Glutamatergic neuron (in vitro differentiated cells): ENCODE results near the gene SGTB. TPM values are rescaled to one million over a fixed set of nuclear protein-coding genes. Genes with fewer than 3 reads are reported as not detected.
A peak's percentile ranks its signal among the peaks of the same experiment; 100 is the strongest.

Experiments used
- DNase-seq: peaks from one replicate; pipeline ENCODE4 v3.0.0; 2022
- H3K27ac Mint-ChIP-seq: one replicate; pipeline ENCODE4 v1.8.0; 2020; ENCODE audit warnings: mild to moderate bottlenecking, mixed read lengths, inconsistent platforms; ENCODE audit not compliant: unreplicated experiment
- H3K27me3 Mint-ChIP-seq: one replicate; pipeline ENCODE4 v1.8.0; 2020; ENCODE audit warnings: mild to moderate bottlenecking, moderate library complexity, mixed read lengths, inconsistent platforms; ENCODE audit not compliant: unreplicated experiment
- H3K36me3 Mint-ChIP-seq: one replicate; pipeline ENCODE4 v1.8.0; 2020; ENCODE audit warnings: mild to moderate bottlenecking, mixed read lengths, inconsistent platforms; ENCODE audit not compliant: unreplicated experiment
- H3K4me1 Mint-ChIP-seq: one replicate; pipeline ENCODE4 v1.8.0; 2020; ENCODE audit warnings: mild to moderate bottlenecking, low read depth, mixed read lengths, inconsistent platforms; ENCODE audit not compliant: unreplicated experiment
- H3K4me3 Mint-ChIP-seq: one replicate; pipeline ENCODE4 v1.8.0; 2020; ENCODE audit warnings: mild to moderate bottlenecking, mixed read lengths, inconsistent platforms; ENCODE audit not compliant: unreplicated experiment
- H3K9me3 Mint-ChIP-seq: one replicate; pipeline ENCODE4 v1.8.0; 2020; ENCODE audit warnings: mild to moderate bottlenecking, moderate library complexity, mixed read lengths, inconsistent platforms; ENCODE audit not compliant: unreplicated experiment
- total RNA-seq: library from RNA; stranded (reverse); fragmentation: NEBNext Ultra II Directional; extraction: Animal tissue kit (Norgen Biotek cat#: 25700); gene quantifications from one replicate; pipeline ENCODE4 v1.2.1, GENCODE V29; 2021; ENCODE audit not compliant: unreplicated experiment
- TF ChIP-seq, protein P1 (sequence below): fragments of 200-600 bp; sonication (generic); IDR thresholded peaks from one replicate; pipeline ENCODE4 v1.5.0; 2021; ENCODE audit not compliant: partially characterized antibody, unreplicated experiment

SGTB gene
- total RNA-seq, 1 donor from 2014 or later: 33.2 TPM

DNA sequence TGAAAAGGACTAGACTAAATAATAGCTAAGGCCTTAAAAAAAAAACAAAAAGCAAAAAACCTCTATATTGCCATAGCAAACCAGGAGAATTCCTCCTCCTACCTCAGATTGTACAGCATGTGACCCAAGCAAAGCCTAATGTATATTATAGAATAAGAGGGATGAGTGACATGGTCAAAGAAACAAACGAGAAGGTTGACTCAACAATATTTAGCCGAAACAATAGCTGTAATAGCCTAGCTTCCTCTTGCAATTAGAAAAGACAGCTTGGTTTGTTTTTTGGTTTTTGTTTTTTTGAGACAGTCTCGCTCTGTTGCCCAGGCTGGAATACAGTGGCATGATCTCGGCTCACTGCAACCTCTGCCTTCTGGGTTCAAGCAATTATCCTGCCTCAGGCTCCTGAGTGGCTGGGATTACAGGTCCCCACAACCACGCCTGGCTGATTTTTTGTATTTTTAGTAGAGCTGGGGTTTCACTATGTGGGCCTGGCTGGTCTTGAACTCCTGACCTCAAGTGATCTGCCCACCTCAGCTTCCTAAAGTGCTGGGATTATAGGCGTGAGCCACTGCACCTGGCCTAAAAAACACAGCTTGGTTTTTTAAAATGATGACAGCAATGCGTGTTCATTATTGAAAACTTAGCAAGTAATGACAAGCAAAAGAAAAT, 5.7 kb upstream of the SGTB start:
- Mint-ChIP-seq H3K9me3 (peaks cover 10% of the 10 kb centered on the region), H3K27me3 (peaks cover 3% of the 10 kb centered on the region), H3K4me3 (no peak overlapping the region), H3K27ac (no peak overlapping the region), H3K36me3 (peaks cover 6% of the 10 kb centered on the region), H3K4me1 (peaks cover 10% of the 10 kb centered on the region)
- no peak for DNase-seq
- TF ChIP-seq, protein P1, sequence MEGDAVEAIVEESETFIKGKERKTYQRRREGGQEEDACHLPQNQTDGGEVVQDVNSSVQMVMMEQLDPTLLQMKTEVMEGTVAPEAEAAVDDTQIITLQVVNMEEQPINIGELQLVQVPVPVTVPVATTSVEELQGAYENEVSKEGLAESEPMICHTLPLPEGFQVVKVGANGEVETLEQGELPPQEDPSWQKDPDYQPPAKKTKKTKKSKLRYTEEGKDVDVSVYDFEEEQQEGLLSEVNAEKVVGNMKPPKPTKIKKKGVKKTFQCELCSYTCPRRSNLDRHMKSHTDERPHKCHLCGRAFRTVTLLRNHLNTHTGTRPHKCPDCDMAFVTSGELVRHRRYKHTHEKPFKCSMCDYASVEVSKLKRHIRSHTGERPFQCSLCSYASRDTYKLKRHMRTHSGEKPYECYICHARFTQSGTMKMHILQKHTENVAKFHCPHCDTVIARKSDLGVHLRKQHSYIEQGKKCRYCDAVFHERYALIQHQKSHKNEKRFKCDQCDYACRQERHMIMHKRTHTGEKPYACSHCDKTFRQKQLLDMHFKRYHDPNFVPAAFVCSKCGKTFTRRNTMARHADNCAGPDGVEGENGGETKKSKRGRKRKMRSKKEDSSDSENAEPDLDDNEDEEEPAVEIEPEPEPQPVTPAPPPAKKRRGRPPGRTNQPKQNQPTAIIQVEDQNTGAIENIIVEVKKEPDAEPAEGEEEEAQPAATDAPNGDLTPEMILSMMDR: no peak

DNA sequence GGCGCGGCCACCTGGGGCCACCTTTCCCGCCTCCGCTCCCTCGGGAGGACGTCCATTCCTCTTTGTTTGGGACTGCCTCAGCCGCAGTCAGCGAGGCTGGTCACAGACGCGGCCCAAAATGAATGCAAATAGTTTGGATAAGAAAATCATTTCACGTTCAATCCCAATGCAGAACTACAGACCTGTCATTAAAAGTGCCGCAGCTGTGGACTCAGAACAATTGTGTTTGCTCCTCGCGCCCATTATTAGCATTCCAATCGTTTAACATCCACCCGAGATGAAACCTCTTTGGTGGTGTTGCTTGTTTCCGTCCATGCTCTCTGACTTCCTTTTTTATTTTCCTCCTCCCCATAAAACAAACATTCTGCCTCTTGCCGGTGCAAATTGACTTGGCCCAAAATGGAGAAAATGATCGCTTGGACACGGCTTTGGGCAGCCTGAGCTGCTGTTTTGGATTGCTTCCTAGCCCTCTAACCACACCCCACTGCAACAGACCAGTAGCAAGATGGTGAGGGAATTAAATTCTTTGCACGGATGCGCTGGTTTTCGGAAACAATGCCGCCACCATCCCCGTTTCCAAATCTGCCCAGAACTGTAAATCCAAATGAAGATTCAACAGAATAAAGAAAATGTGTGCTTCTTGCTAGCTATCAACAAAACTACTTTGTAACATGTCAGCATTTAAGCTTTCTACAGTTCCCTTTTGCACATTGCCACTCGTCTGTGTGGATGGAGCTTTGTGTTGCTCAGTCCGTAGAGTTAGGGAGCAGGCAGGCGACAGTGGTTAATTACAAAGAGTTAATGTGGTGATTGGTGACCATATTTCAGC, 880 bp upstream of the SGTB start:
- peaks cover 15% of the 10 kb centered on the region for H3K4me1 Mint-ChIP-seq
- peak; percentile 31 for DNase-seq
- peaks cover 7% of the 10 kb centered on the region for H3K36me3 Mint-ChIP-seq
- H3K27me3 Mint-ChIP-seq: peaks cover 5% of the 10 kb centered on the region
- H3K9me3 Mint-ChIP-seq: peaks cover 16% of the 10 kb centered on the region
- H3K27ac Mint-ChIP-seq: peak overlapping the region; percentile 100
- peak overlapping the region; percentile 100 for H3K4me3 Mint-ChIP-seq
- TF ChIP-seq, protein P1: no peak

DNA sequence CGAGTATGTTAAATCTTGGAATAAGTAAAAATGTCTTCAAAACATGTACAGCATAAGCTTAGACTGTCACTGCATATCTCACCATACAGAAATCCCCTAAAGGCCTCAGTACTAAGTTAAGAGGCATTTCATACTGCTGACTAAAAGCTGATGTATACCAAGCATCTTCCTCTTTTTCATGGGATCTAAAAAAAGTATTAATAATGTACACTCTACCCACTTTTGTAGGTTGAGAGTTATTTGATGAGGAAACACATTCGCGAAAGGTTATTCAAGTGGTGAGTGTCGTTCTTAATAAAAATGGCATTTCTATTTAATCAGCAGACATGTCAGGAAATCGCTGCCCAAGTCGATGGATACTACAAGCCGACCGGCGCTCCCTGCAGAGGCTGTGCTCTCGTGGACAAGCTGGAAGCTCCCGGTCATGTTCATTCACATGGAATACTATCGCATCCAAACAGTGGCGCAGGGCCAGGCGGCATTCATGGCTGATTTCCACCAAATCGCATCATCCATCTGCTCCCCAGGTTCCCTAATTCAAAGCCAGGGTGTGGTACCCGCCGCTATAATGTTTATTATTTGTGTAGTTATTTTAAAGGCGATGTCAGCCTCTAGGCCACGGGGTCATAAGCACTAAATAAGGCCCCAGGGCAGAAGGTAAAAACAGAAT, 724 bp downstream of the SGTB start:
- H3K36me3 Mint-ChIP-seq: peaks cover 7% of the 10 kb centered on the region
- peaks cover 15% of the 10 kb centered on the region for H3K4me1 Mint-ChIP-seq
- peak; percentile 62 for DNase-seq
- TF ChIP-seq, protein P1: no peak
- H3K27me3 Mint-ChIP-seq: peaks cover 5% of the 10 kb centered on the region
- peaks cover 16% of the 10 kb centered on the region for H3K9me3 Mint-ChIP-seq
- peak overlapping the region; percentile 95 for H3K4me3 Mint-ChIP-seq
- peak overlapping the region; percentile 90 for H3K27ac Mint-ChIP-seq

DNA sequence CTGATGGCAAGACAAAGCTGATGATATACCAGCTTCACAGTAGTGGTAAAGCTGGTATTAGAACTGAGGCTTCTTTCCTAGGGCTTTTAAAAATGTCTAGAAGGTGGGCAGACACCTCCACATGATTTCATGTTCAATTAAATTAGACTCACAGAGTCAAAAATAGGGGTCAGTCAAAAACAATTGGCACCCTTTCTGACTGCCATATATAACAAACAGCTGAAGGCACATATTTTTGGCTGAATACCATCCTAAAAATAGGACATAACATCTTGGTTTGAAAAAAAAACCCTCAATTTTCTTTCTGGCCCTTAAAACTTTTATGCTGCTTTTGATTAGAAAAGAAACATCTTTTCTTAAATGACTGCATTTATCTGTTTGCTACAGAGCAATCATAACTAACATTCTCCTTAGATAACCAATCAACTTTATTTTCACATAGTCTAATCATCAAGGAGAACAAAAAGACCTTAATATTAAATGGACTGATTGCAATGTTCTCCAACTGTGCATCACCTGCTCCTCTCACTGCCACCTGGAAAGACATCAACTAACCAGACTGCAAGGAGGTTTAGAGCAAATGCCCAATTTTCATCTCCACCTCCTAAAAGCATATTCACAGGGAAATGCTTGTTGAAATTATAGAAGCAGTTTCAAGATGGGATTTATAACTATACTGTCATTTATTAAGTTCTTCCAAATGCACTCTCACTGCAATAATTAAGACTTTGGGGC, 3.2 kb downstream of the SGTB start:
- Mint-ChIP-seq H3K4me3 (no peak overlapping the region), H3K9me3 (peaks cover 15% of the 10 kb centered on the region), H3K36me3 (peaks cover 12% of the 10 kb centered on the region)

More for the DNA sequence above, 3.2 kb downstream of the SGTB start:
- peaks cover 11% of the 10 kb centered on the region for H3K4me1 Mint-ChIP-seq
- no peak for DNase-seq
- TF ChIP-seq, protein P1: no peak
- peaks cover 5% of the 10 kb centered on the region for H3K27me3 Mint-ChIP-seq
- H3K27ac Mint-ChIP-seq: no peak overlapping the region
